ENCODE data around the gene CARMIL3.
A peak's percentile ranks its signal among the peaks of the same experiment; 100 is the strongest.
"Not testable (repeated sequence)": the region's sequence is repeated elsewhere in the genome, so short reads cannot be mapped to it uniquely, and the experiment has no call there.

Gene CARMIL3

DNA sequence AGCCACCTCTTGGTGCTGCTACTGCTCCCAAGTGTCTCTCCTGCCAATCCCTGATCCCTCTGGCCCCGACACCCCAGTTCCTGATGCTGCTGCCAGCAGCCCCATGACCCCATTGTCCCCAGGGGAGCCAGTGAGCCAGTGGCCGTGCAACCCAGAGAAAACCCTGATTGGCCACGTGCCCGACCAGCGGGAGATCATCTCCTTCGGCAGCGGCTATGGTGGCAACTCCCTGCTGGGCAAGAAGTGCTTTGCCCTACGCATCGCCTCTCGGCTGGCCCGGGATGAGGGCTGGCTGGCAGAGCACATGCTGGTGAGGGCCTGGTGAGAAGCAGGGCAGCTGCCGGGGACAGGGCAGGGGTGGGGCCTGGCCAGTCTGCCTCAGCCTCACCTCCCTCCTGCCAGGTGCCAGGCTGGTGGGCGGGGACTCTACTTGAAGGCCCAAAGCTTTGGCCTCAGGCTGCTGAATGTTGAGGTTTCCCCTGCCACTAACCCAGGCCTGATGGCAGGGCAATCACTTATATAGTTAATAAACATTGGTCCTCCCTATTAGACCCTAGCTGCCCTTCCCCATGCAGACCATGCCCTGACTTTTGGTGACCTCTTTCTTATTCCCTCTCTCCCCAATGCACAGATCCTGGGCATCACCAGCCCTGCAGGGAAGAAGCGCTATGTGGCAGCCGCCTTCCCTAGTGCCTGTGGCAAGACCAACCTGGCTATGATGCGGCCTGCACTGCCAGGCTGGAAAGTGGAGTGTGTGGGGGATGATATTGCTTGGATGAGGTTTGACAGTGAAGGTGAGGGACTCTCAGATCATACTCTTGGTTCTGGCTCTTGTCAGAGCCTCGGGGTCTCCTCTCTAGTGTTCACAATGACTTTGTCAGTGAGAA is 47.4 kb downstream of the CARMIL3 start:
- no peak for DNase-seq

DNA sequence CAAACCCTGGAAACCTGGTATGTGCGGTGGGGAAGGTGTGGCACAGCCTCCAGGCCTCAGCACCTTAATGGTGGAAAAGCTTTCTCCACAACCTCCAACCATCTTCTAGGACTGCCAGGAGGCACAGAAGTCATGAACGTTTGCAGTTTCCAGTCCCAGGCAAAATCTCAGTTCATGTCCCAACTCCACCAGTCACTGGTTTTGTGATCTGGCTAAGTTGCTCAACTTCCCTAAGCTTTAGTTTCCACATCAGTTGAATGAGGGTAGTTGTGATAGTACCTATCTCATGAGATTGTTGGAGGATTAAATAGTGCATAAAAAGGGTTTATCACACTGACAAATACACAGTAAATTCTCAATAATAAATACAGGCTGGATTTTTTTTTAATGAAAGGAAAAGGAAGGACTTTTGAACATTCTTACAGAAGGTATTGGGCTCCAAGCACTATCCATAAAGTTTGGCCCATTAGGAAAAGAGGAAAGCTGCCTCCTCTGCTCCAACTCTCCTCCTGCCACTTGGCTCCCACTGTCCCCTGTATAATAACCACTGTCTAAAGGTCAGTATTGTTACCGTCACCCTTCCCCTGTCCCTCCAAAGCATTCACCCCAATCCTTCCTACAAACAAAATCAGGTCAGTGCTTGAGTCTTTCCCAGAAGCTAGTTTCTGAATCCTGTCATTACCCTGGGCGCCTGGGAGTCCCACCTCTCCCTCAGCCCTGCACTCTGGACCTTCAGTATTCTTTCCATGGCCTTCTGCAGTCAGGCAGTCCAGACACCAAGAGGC is 48.6 kb downstream of the CARMIL3 start:
- no peak for DNase-seq

DNA sequence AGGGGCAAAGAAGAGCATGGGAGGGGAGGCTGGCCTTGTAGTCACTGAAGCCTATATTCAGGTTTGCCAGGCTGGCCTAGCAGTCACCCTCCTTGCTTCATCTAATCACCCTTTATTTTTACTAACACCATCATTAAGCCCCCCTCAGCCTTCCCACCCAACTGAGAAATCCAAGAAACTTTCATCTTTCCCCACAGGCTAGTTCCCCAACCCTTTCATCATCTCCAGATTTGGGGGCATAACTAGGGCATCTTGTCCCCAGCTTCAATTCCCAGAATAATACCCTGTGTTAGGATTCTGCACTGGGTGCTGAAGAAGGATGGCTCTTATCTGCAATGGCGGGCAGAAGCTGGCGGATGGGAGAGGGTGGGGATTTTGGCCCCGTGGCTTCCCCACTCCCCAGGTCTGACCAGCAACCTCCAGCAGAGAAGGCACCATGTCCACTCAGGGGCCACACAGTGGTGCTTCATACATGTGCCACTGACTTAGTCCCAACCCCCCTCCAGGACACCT is 49.2 kb downstream of the CARMIL3 start:
- no peak for DNase-seq

DNA sequence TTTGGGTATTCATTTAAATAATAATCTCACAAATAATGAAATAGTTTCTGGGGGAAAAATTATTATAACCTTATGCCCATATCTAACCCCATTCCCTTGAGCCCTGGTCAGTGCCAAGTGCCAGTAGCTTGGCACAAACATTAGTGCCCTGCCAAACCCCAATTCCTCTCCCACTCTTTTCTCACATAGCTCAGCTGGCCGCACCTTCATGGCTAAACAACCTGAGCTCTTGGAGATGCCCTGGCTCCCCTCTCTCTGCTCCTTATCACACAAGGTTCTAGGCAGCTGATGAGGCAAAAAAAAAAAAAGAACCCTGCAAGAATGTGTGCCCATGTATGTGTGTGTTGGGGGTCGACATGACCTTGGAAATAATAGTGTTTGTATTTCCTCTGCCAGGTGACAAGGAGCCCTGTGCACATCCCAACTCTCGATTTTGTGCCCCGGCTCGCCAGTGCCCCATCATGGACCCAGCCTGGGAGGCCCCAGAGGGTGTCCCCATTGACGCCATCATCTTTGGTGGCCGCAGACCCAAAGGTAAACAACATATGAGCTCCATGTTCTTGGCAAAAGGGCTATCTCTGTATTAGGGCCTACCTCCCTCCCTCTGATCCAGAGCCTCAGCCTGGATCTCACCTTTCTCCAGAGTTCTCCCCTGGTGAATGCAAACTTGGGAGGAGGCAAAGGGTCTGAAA is 50.7 kb downstream of the CARMIL3 start:
- DNase-seq, result no peak

DNA sequence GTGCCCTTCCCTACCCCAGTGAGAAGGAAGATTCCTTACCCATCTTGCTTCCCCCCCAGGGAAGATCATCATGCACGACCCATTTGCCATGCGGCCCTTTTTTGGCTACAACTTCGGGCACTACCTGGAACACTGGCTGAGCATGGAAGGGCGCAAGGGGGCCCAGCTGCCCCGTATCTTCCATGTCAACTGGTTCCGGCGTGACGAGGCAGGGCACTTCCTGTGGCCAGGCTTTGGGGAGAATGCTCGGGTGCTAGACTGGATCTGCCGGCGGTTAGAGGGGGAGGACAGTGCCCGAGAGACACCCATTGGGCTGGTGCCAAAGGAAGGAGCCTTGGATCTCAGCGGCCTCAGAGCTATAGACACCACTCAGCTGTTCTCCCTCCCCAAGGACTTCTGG is 51.6 kb downstream of the CARMIL3 start:
- no peak for DNase-seq

DNA sequence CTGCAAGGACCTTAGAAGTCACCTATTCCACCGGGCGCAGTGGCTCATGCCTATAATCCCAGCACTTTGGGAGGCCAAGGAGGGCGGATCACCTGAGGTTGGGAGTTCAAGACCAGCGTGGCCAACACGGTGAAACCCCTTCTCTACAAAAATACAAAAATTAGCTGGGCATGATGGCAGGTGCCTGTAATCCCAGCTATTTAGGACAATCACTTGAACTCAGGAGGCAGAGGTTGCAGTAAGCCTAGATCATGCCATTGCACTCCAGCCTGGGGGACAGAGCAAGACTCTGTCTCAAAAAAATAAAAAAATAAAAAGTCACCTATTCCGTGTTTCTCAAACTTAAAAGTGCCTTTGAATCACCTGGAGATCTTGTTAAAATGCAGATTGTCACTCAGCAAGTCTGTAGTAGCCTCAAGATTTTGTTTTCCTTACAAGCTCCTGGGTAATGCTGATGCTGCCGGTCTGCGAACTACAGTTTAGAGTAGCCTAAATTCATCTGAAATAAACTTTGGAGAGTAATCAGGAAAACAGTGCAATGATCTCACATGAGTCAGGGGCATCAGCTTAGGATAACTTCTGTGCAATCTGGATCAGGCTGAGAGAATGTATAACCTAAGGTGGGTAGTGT is 53.9 kb downstream of the CARMIL3 start:
- DNase-seq, result not testable (repeated sequence)

- DNase-seq, result no peak
Observed at GRCh38 chr14:24106672-24107271, 55.0 kb downstream of the CARMIL3 start.

DNA sequence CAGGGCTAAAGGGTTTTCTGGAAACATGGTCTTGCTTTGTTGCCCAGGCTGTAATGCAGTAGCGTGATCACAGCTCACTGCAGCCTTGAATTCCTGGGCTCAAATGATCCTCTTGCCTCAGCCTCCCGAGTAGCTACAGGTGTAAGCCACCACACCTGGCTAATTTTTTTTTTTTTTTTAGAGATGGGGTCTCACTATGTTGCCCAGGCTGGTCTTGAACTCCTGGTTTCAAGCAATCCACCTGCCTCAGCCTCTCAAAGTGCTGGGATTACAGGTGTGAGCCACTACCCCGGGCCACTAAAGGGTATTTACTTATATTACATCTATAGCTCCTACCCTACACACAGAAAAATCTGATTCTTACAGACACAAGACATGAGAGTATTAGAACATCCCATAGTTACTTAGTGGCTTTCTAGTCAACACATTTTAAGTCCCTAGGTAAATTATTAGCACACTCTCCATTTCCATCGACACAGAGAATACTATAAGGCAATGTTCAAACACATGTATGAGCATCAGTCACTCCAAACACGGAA is 56.6 kb downstream of the CARMIL3 start:
- no peak for DNase-seq

- no peak for DNase-seq
Observed at GRCh38 chr14:24110060-24110459, 58.3 kb downstream of the CARMIL3 start.

DNA sequence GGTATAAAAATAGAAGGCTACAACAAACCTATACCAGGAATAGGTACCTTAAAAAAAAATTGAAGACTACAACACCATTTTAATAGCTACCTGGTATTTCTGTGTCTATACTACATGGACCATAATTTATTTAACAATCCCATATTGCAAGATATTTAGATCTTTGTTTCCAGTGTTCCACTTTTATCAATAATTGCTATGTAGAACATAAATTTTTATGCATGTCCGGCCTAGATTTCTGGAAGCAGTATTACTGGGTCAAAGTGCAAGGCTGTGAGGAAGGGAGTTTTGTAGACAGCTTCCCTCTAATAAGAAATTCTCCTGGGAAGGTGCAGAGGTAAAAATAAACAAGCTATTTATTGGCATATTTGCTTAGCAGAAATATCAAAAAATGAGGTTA is 58.7 kb downstream of the CARMIL3 start:
- no peak for DNase-seq

DNA sequence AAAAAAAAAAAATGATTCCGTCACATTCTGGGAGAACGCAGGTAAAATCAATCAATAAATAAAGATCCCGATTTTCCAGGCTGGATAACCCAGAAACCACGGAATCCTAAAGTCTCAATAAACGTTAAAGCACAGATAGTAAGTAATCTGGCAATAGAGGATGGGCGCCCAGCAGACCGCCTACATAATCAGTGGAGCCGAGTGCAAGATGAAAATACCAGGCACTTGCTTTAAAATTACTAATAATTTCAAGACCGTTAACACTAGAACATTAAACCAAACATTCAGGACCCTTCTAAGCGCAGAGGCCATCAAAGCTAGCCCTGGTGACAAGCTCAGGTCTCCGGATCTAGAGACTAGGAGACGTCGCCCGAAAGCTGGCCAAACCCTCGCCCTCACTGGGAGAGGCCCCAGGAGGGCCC is 61.6 kb downstream of the CARMIL3 start:
- no peak for DNase-seq

- DNase-seq, result peak; percentile 83
Observed at GRCh38 chr14:24113801-24114531, 62.2 kb downstream of the CARMIL3 start.

GRCh38 chr14:24114532-24115421 is 63.0 kb downstream of the CARMIL3 start, which contains the start of the genes DCAF11 and NRL:
DCAF11 (plus strand) TSS chr14:24114777; CDS start chr14:24115595, 818 bp downstream.
NRL (minus strand) TSS chr14:24114949; CDS start chr14:24082848, 32,101 bp downstream.
- DNase-seq, result peak; percentile 100

GRCh38 chr14:24115422-24116127 is 63.8 kb downstream of the CARMIL3 start:
- no peak for DNase-seq

DNA sequence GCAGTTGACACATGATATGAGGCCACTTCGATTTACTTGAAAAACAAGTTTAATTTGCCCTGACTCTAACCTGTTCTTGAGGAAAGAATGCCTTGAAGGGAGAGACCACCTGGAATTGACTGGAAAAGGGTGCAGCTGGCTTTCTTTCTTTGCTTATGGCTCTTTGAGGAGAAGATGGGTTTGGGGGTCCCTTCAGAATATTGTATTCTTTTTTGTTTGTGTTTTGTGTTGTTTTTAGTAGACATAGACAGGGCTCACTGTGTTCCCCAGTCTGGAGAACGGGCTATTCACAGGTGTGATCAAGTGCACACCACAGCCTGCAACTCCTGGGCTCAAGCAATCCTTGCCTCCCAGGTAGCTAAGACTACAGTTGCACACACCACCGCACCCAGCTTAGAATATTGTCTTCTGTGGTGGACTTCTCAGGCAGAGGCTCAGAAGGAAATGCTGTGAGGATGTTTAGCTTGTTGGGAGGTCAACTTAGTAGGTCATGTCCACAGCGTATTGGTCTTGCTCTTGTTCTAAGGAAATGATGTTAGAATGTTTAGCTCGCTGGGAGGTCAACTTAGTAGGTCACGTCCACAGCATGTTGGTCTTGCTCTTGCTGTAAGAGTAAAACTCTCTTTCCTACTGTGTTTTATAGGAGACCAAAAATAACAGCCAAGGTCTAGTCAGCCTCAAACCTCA is 64.5 kb downstream of the CARMIL3 start:
- DNase-seq, result no peak

GRCh38 chr14:24117179-24117578 is 65.4 kb downstream of the CARMIL3 start:
- DNase-seq, result no peak
